H9 (cell line): ENCODE measurements around the gene RFFL. TPM values are rescaled to one million over a fixed set of nuclear protein-coding genes. Genes with fewer than 3 reads are reported as not detected.

Source experiments
- DNase-seq: peaks from one replicate; pipeline ENCODE4 v3.0.0-alpha.2; 2017
- H2AFZ ChIP-seq: one replicate; pipeline ENCODE4 v1.6.1; 2013; ENCODE audit warnings: mild to moderate bottlenecking, low read length, control low read depth, moderate library complexity
- H2AK5ac ChIP-seq: 2 replicates; pipeline ENCODE4 v1.6.1; 2013; ENCODE audit warnings: low read length, control low read depth, mixed read lengths; ENCODE audit not compliant: insufficient read length
- H2BK120ac ChIP-seq: one replicate; pipeline ENCODE4 v1.6.1; 2013; ENCODE audit warnings: low read depth, mild to moderate bottlenecking, low read length, control low read depth, inconsistent platforms; ENCODE audit not compliant: poor library complexity, severe bottlenecking
- H2BK12ac ChIP-seq: 2 replicates; pipeline ENCODE4 v1.6.1; 2013; ENCODE audit warnings: low read length, control low read depth, mixed read lengths, low read depth; ENCODE audit not compliant: insufficient read length
- H2BK15ac ChIP-seq: 2 replicates; pipeline ENCODE4 v1.6.1; 2013; ENCODE audit warnings: low read depth, low read length, control low read depth
- H2BK20ac ChIP-seq: one replicate; pipeline ENCODE4 v1.6.1; 2013; ENCODE audit warnings: low read depth, mild to moderate bottlenecking, low read length, control low read depth, inconsistent platforms; ENCODE audit not compliant: poor library complexity, severe bottlenecking
- H2BK5ac ChIP-seq: 2 replicates; pipeline ENCODE4 v1.6.1; 2013; ENCODE audit warnings: low read length, control low read depth, mixed read lengths; ENCODE audit not compliant: insufficient read length
- H3K14ac ChIP-seq: 2 replicates; pipeline ENCODE4 v1.6.1; 2013; ENCODE audit warnings: low read length, control low read depth; ENCODE audit not compliant: insufficient read depth
- H3K18ac ChIP-seq: 2 replicates; pipeline ENCODE4 v1.6.1; 2013; ENCODE audit warnings: low read depth, mild to moderate bottlenecking, mixed read lengths, low read length, control low read depth; ENCODE audit not compliant: insufficient read length
- H3K23ac ChIP-seq: 2 replicates; pipeline ENCODE4 v1.6.1; 2013; ENCODE audit warnings: low read length, control low read depth, mixed read lengths, low read depth; ENCODE audit not compliant: insufficient read length
- H3K23me2 ChIP-seq: 2 replicates; pipeline ENCODE4 v1.6.1; 2013; ENCODE audit warnings: low read depth, mild to moderate bottlenecking, mixed read lengths, low read length, control low read depth; ENCODE audit not compliant: insufficient read length, poor library complexity, severe bottlenecking
- H3K27ac ChIP-seq: 2 replicates; pipeline ENCODE4 v1.5.1; 2013; ENCODE audit warnings: low read length, control low read depth, mixed read lengths, low read depth; ENCODE audit not compliant: insufficient read length
- H3K27me3 ChIP-seq: 2 replicates; pipeline ENCODE4 v1.6.1; 2013; ENCODE audit warnings: low read length, control low read depth, inconsistent platforms; ENCODE audit not compliant: insufficient read depth
- H3K4ac ChIP-seq: 2 replicates; pipeline ENCODE4 v1.6.1; 2013; ENCODE audit warnings: low read depth, mild to moderate bottlenecking, control low read depth, inconsistent platforms, low read length, moderate library complexity
- H3K4me1 ChIP-seq: 2 replicates; pipeline ENCODE4 v1.6.1; 2013; ENCODE audit warnings: low read length, control low read depth, inconsistent platforms; ENCODE audit not compliant: insufficient read depth
- H3K4me2 ChIP-seq: 2 replicates; pipeline ENCODE4 v1.6.1; 2013; ENCODE audit warnings: low read length, control low read depth, mixed read lengths; ENCODE audit not compliant: insufficient read length, insufficient read depth
- H3K56ac ChIP-seq: 2 replicates; pipeline ENCODE4 v1.6.1; 2013; ENCODE audit warnings: low read depth, mild to moderate bottlenecking, mixed read lengths, low read length, control low read depth; ENCODE audit not compliant: insufficient read length
- H3K79me1 ChIP-seq: 2 replicates; pipeline ENCODE4 v1.6.1; 2013; ENCODE audit warnings: low read depth, mild to moderate bottlenecking, moderate library complexity, low read length, control low read depth, inconsistent platforms; ENCODE audit not compliant: insufficient read depth, poor library complexity, severe bottlenecking
- H3K79me2 ChIP-seq: 2 replicates; pipeline ENCODE4 v1.6.1; 2013; ENCODE audit warnings: low read length, control low read depth, inconsistent platforms; ENCODE audit not compliant: insufficient read depth
- H3K9ac ChIP-seq: 2 replicates; pipeline ENCODE4 v1.6.1; 2013; ENCODE audit warnings: low read length, control low read depth, mixed read lengths; ENCODE audit not compliant: insufficient read length; ENCODE audit errors: extremely low read depth
- H3K9me3 ChIP-seq: one replicate; pipeline ENCODE4 v1.6.1; 2013; ENCODE audit warnings: low read depth, low read length, inconsistent platforms; ENCODE audit not compliant: control insufficient read depth
- H3T11ph ChIP-seq: one replicate; pipeline ENCODE4 v1.6.1; 2013; ENCODE audit warnings: mild to moderate bottlenecking, low read length, control low read depth, inconsistent platforms
- H4K20me1 ChIP-seq: one replicate; pipeline ENCODE4 v1.6.1; 2013; ENCODE audit not compliant: control insufficient read depth, insufficient read length, insufficient read depth
- H4K5ac ChIP-seq: 2 replicates; pipeline ENCODE4 v1.6.1; 2013; ENCODE audit warnings: low read depth, mild to moderate bottlenecking, mixed read lengths, low read length, control low read depth; ENCODE audit not compliant: insufficient read length
- H4K8ac ChIP-seq: replicated peaks from 2 replicates; pipeline ENCODE4 v1.6.1; 2013; ENCODE audit warnings: low read length, control low read depth, mixed read lengths, low read depth; ENCODE audit not compliant: insufficient read length
- H4K91ac ChIP-seq: 2 replicates; pipeline ENCODE4 v1.6.1; 2013; ENCODE audit warnings: low read depth, mild to moderate bottlenecking, moderate library complexity, mixed read lengths, low read length, control low read depth; ENCODE audit not compliant: insufficient read length
- H3K27ac Mint-ChIP-seq, 3 experiments: 2 replicates in 2 of 3; 3 replicates in 1 of 3; pipeline ENCODE4 v1.8.0; 2020 to 2021; ENCODE audit warnings: mixed read lengths in 3 of 3, mild to moderate bottlenecking in 1 of 3, moderate library complexity in 1 of 3
- H3K27me3 Mint-ChIP-seq: 2 replicates; pipeline ENCODE4 v1.8.0; 2021; ENCODE audit warnings: low read depth, mild to moderate bottlenecking, moderate library complexity, mixed read lengths
- H3K36me3 Mint-ChIP-seq, 3 experiments: 2 replicates in 2 of 3; 3 replicates in 1 of 3; pipeline ENCODE4 v1.8.0; 2020 to 2021; ENCODE audit warnings: low read depth in 3 of 3, mixed read lengths in 3 of 3; ENCODE audit not compliant: insufficient read depth in 1 of 3
- H3K4me1 Mint-ChIP-seq, 2 experiments: 2 replicates each; pipeline ENCODE4 v1.8.0; 2020; ENCODE audit warnings: mixed read lengths in 2 of 2
- H3K4me3 Mint-ChIP-seq, 2 experiments: 2 replicates in 1 of 2; 3 replicates in 1 of 2; pipeline ENCODE4 v1.8.0; 2020 to 2021; ENCODE audit warnings: mild to moderate bottlenecking in 2 of 2, mixed read lengths in 2 of 2, moderate library complexity in 1 of 2
- H3K9me3 Mint-ChIP-seq, 2 experiments: 2 replicates in 1 of 2; 3 replicates in 1 of 2; pipeline ENCODE4 v1.8.0; 2020; ENCODE audit warnings: mild to moderate bottlenecking in 2 of 2, mixed read lengths in 2 of 2, moderate library complexity in 1 of 2
- CTCF ChIP-seq: fragments of 200-600 bp; sonication (generic); conservative IDR thresholded peaks from 3 replicates; pipeline ENCODE4 v1.8.0; 2021; ENCODE audit warnings: antibody characterized with exemption, mild to moderate bottlenecking
- WGBS: extraction: QIAGEN DNeasy Blood & Tissue Kit; methylation state at CpG from one replicate; pipeline ENCODE4 v1.1.7; 2013; ENCODE audit warnings: missing lambda C conversion rate, low lambda C conversion rate, mixed read lengths; ENCODE audit not compliant: insufficient read length; ENCODE audit errors: extremely low coverage; 5-methylcytosine and 5-hydroxymethylcytosine counted together
- total RNA-seq: library from RNA; stranded (reverse); gene quantifications from 2 replicates; pipeline ENCODE4 v1.2.1, GENCODE V29; 2021

Gene RFFL
- total RNA-seq, 1 experiment from 2014 or later, result 21.1 TPM

DNA sequence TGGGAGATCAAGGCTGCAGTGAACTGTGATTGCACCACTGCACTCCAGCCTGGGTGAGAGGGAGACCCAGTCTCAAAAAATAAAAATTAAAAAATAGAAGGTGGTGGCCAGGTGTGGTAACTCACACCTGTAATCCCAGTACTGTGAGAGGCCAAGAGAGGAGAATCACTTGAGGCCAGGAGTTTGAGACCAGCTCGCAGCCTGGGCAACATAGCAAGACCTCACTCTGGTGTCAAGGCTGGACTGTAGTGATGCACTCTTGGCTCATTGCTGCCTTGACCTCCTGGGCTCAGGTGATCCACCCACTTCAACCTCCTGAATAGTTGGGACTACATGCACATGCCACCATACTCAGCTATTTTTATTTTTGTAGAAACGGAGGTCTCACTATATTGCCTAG, 13.3 kb downstream of the RFFL start:
- Histone ChIP-seq H2BK120ac (no peak overlapping the region), H3K27me3 (no peaks in the 10 kb centered on the region), H3K9ac (no peak overlapping the region), H2BK5ac (no peak overlapping the region), H3K23me2 (no peaks in the 10 kb centered on the region), H2BK12ac (no peak overlapping the region), H4K20me1 (no peaks in the 10 kb centered on the region), H3K79me2 (no peaks in the 10 kb centered on the region), H3K4ac (no peak overlapping the region), H4K91ac (no peak overlapping the region), H3K4me1 (no peaks in the 10 kb centered on the region), H2BK20ac (no peak overlapping the region), H4K8ac (no peak overlapping the region), H3T11ph (no peak overlapping the region), H2AFZ (no peak overlapping the region), H3K27ac (no peak overlapping the region), H4K5ac (no peak overlapping the region), H3K4me2 (no peak overlapping the region), H3K9me3 (no peaks in the 10 kb centered on the region), H3K18ac (no peak overlapping the region), H2BK15ac (no peak overlapping the region), H3K79me1 (no peaks in the 10 kb centered on the region), H2AK5ac (no peak overlapping the region), H3K23ac (no peak overlapping the region), H3K56ac (no peak overlapping the region), H3K14ac (no peak overlapping the region)
- DNase-seq, result no peak
- peaks cover 26% of the 10 kb centered on the region in 2 experiments for H3K4me1 Mint-ChIP-seq
- H3K9me3 Mint-ChIP-seq, result no peaks in the 10 kb centered on the region
- no peaks in the 10 kb centered on the region for H3K27me3 Mint-ChIP-seq
- H3K36me3 Mint-ChIP-seq, result 0 out of 7 replicates have a peak, but pooled peaks cover 0 to 4% (median 0%) of the 10 kb centered on the region in 3 experiments
- no peak overlapping the region for H3K27ac Mint-ChIP-seq
- no peak for TF ChIP-seq CTCF
- H3K4me3 Mint-ChIP-seq, result no peak overlapping the region
- WGBS, result no CpG with 5 or more reads among the region's 2 CpGs
